ENCODE results near the gene BBOX1. TPM values are rescaled to one million over a fixed set of nuclear protein-coding genes. Genes with fewer than 3 reads are reported as not detected.

BBOX1 gene
- total and polyA plus RNA-seq, 4 donors = 2.8 to 18.4 (median 9.0) TPM

DNA sequence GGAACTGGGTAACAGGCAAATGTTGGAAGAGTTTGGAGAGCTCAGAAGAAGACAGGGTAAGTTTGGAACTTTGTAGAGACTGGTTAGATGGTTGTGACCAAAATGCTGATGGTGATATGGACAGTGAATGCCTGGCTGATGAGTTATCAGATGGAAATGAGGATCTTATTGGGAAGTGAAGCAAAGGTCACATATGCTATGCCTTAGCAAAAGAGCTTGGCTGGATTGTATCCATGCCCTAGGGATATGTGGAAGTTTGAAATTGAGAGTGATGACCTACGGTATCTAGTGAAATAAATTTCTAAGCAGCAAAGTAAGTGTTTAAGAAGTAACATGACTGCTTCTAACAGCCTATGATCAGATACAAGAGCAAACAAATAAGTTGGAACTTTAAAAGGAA lies 17.8 kb downstream of the BBOX1 start:
- no peak for DNase-seq (ENCODE audit: low spot score)
- peaks cover 0 to 18% (median 12%) of the 10 kb centered on the region in 4 donors for H3K4me1 ChIP-seq (ENCODE audit: control insufficient read depth in 4 of 4, insufficient read depth in 4 of 4, low read length in 3 of 4)
- WGBS = 95% methylated on average over 1 of the region's 1 CpG
- H3K9me3 ChIP-seq (ENCODE audit: control insufficient read depth in 4 of 4, low read length in 3 of 4) = no peaks in the 10 kb centered on the region
- no peak overlapping the region for H3K27ac ChIP-seq (ENCODE audit: low read depth in 1 of 2, low read length in 2 of 2)
- no peak overlapping the region for H3K4me3 ChIP-seq (ENCODE audit: low read depth in 1 of 3, low read length in 3 of 3)
- no peak overlapping the region for H3K9ac ChIP-seq (ENCODE audit: low read depth in 1 of 2, low read length in 2 of 2)
- no peaks in the 10 kb centered on the region for H3K36me3 ChIP-seq (ENCODE audit: control insufficient read depth in 4 of 4, insufficient read depth in 3 of 4, low read depth in 1 of 4, low read length in 3 of 4)
- TF ChIP-seq EGR1 (IDR thresholded peaks at IDR 0.05; ENCODE audit: low read depth in 2 of 2) (no peak), RAD21 (IDR thresholded peaks at IDR 0.05) (no peak), JUND (IDR thresholded peaks at IDR 0.05) (no peak), TAF1 (conservative IDR thresholded peaks at IDR 0.05) (no peak)
- TF ChIP-seq, protein P1, sequence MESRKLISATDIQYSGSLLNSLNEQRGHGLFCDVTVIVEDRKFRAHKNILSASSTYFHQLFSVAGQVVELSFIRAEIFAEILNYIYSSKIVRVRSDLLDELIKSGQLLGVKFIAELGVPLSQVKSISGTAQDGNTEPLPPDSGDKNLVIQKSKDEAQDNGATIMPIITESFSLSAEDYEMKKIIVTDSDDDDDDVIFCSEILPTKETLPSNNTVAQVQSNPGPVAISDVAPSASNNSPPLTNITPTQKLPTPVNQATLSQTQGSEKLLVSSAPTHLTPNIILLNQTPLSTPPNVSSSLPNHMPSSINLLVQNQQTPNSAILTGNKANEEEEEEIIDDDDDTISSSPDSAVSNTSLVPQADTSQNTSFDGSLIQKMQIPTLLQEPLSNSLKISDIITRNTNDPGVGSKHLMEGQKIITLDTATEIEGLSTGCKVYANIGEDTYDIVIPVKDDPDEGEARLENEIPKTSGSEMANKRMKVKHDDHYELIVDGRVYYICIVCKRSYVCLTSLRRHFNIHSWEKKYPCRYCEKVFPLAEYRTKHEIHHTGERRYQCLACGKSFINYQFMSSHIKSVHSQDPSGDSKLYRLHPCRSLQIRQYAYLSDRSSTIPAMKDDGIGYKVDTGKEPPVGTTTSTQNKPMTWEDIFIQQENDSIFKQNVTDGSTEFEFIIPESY (IDR thresholded peaks at IDR 0.05) = no peak
- TF ChIP-seq, protein P2, sequence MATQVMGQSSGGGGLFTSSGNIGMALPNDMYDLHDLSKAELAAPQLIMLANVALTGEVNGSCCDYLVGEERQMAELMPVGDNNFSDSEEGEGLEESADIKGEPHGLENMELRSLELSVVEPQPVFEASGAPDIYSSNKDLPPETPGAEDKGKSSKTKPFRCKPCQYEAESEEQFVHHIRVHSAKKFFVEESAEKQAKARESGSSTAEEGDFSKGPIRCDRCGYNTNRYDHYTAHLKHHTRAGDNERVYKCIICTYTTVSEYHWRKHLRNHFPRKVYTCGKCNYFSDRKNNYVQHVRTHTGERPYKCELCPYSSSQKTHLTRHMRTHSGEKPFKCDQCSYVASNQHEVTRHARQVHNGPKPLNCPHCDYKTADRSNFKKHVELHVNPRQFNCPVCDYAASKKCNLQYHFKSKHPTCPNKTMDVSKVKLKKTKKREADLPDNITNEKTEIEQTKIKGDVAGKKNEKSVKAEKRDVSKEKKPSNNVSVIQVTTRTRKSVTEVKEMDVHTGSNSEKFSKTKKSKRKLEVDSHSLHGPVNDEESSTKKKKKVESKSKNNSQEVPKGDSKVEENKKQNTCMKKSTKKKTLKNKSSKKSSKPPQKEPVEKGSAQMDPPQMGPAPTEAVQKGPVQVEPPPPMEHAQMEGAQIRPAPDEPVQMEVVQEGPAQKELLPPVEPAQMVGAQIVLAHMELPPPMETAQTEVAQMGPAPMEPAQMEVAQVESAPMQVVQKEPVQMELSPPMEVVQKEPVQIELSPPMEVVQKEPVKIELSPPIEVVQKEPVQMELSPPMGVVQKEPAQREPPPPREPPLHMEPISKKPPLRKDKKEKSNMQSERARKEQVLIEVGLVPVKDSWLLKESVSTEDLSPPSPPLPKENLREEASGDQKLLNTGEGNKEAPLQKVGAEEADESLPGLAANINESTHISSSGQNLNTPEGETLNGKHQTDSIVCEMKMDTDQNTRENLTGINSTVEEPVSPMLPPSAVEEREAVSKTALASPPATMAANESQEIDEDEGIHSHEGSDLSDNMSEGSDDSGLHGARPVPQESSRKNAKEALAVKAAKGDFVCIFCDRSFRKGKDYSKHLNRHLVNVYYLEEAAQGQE (IDR thresholded peaks at IDR 0.05) = no peak
- no peaks in the 10 kb centered on the region for H3K27me3 ChIP-seq (ENCODE audit: control insufficient read depth in 4 of 4, insufficient read depth in 4 of 4, low read length in 3 of 4)

DNA sequence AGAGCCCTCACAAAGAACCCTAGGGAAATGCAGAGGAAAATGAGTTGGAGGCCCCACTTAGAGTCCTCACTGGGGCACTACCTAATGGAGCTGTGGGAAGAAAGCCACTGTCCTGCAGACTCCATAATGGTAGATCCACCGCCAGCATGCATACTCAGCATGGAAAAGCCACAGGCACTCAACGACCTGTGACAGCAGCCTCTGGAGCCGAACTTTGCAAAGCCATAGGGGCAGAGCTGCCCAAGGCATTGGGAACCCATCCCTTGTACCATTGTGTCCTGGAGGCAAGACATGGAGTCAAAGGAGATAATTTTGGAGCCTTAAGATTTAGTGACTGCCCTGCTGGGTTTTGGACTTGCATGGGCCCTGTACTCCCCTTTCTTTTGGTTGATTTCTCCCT lies 18.8 kb downstream of the BBOX1 start:
- Histone ChIP-seq H3K27ac (ENCODE audit: low read depth in 1 of 2, low read length in 2 of 2) (no peak overlapping the region), H3K4me1 (ENCODE audit: control insufficient read depth in 4 of 4, insufficient read depth in 4 of 4, low read length in 3 of 4) (peaks cover 0 to 18% (median 11%) of the 10 kb centered on the region in 4 donors)

More for the DNA sequence above, 18.8 kb downstream of the BBOX1 start:
- H3K9me3 ChIP-seq (ENCODE audit: control insufficient read depth in 4 of 4, low read length in 3 of 4) = no peaks in the 10 kb centered on the region
- H3K4me3 ChIP-seq (ENCODE audit: low read depth in 1 of 3, low read length in 3 of 3) = no peak overlapping the region
- H3K9ac ChIP-seq (ENCODE audit: low read depth in 1 of 2, low read length in 2 of 2) = no peak overlapping the region
- no peak for DNase-seq (ENCODE audit: low spot score)
- H3K27me3 ChIP-seq (ENCODE audit: control insufficient read depth in 4 of 4, insufficient read depth in 4 of 4, low read length in 3 of 4) = no peaks in the 10 kb centered on the region
- WGBS = 83% methylated on average over 3 of the region's 3 CpGs
- TF ChIP-seq HNF4G (IDR thresholded peaks at IDR 0.05) = no peak
- no peak for TF ChIP-seq YY1 (IDR thresholded peaks at IDR 0.05)
- TF ChIP-seq HNF4A (conservative IDR thresholded peaks at IDR 0.05) = no peak
- TF ChIP-seq EGR1 (IDR thresholded peaks at IDR 0.05; ENCODE audit: low read depth in 2 of 2) = no peak
- TF ChIP-seq, protein P3, sequence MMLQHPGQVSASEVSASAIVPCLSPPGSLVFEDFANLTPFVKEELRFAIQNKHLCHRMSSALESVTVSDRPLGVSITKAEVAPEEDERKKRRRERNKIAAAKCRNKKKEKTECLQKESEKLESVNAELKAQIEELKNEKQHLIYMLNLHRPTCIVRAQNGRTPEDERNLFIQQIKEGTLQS (IDR thresholded peaks at IDR 0.05) = no peak
- TF ChIP-seq FOXA2 (IDR thresholded peaks at IDR 0.05) = no peak
- no peak for TF ChIP-seq TAF1 (conservative IDR thresholded peaks at IDR 0.05)
- no peak for TF ChIP-seq RXRA (IDR thresholded peaks at IDR 0.05)
- TF ChIP-seq, protein P2 (IDR thresholded peaks at IDR 0.05) = no peak
- TF ChIP-seq JUND (IDR thresholded peaks at IDR 0.05) = no peak
- no peak for TF ChIP-seq NR2F2 (IDR thresholded peaks at IDR 0.05)
- no peak for TF ChIP-seq SP1 (IDR thresholded peaks at IDR 0.05)
- TF ChIP-seq, protein P4, sequence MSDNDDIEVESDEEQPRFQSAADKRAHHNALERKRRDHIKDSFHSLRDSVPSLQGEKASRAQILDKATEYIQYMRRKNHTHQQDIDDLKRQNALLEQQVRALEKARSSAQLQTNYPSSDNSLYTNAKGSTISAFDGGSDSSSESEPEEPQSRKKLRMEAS (IDR thresholded peaks at IDR 0.05) = no peak
- TF ChIP-seq, protein P1 (IDR thresholded peaks at IDR 0.05) = no peak
- TF ChIP-seq FOXA1 (IDR thresholded peaks at IDR 0.05) = no peak
- TF ChIP-seq RAD21 (IDR thresholded peaks at IDR 0.05) = no peak
- TF ChIP-seq, protein P5, sequence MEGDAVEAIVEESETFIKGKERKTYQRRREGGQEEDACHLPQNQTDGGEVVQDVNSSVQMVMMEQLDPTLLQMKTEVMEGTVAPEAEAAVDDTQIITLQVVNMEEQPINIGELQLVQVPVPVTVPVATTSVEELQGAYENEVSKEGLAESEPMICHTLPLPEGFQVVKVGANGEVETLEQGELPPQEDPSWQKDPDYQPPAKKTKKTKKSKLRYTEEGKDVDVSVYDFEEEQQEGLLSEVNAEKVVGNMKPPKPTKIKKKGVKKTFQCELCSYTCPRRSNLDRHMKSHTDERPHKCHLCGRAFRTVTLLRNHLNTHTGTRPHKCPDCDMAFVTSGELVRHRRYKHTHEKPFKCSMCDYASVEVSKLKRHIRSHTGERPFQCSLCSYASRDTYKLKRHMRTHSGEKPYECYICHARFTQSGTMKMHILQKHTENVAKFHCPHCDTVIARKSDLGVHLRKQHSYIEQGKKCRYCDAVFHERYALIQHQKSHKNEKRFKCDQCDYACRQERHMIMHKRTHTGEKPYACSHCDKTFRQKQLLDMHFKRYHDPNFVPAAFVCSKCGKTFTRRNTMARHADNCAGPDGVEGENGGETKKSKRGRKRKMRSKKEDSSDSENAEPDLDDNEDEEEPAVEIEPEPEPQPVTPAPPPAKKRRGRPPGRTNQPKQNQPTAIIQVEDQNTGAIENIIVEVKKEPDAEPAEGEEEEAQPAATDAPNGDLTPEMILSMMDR (IDR thresholded peaks at IDR 0.05; ENCODE audit: low read depth, low read length, missing input control) = no peak
- no peak for TF ChIP-seq GABPA (IDR thresholded peaks at IDR 0.05 in 1 of 2, conservative IDR thresholded peaks at IDR 0.05 in 1 of 2)
- H3K36me3 ChIP-seq (ENCODE audit: control insufficient read depth in 4 of 4, insufficient read depth in 3 of 4, low read depth in 1 of 4, low read length in 3 of 4) = no peaks in the 10 kb centered on the region

Measured in liver (tissue), 9 donors.